NT2/D1 (cell line): ENCODE results near the gene TAX1BP3.

Experiments
- SUZ12 ChIP-seq: IDR thresholded peaks from 2 replicates; pipeline ENCODE4 v1.6.1; 2011; ENCODE audit not compliant: insufficient read length, insufficient read depth; ENCODE audit errors: extremely low read depth
- YY1 ChIP-seq: IDR thresholded peaks from 2 replicates; pipeline ENCODE4 v1.6.1; 2011; ENCODE audit not compliant: insufficient read length, insufficient read depth
- ZNF274 ChIP-seq: IDR thresholded peaks from 2 replicates; pipeline ENCODE4 v1.6.1; 2011; ENCODE audit warnings: mild to moderate bottlenecking, low read depth, low read length

DNA sequence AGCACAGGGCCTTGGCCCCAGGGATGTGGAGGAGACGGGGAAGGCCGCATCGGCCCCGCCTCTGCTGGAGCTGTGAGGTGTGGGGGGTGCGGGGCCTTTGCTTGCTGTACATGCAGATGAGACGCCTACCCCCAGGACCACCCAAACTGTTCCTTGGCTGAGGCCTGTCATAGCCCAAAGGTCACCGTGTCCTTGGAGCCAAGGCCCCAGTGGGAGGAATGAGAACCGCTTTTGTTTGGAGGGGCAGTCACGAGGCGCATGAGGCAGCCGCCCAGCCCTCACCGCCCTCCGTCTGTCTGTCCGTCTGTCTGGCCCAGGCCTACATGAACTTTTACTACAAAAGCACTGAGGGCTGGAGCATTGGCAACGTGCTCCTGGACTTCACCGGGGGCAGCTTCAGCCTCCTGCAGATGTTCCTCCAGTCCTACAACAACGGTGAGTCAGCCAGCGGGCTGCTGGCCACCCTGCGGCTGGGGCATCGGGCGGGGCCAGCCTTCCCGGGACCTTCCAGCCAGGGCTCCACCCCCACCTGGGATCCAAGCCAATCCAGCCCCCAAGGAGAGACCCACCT lies 8.8 kb downstream of the TAX1BP3 start:
- TF ChIP-seq YY1 (no peak), SUZ12 (no peak), ZNF274 (no peak)
